H4 (cell line): ENCODE results near the gene RBM15B. TPM values are rescaled to one million over a fixed set of nuclear protein-coding genes. Genes with fewer than 3 reads are reported as not detected.

Experiments used
- total RNA-seq: library from RNA; depleted of rRNA; stranded (reverse); fragments of >200 nt; shearing (Covaris generic); gene quantifications from 2 replicates; pipeline ENCODE4 v1.2.3, GENCODE V29; 2014; rRNA removed

The RBM15B gene
- total RNA-seq, 1 experiment from 2014 or later, result 10.6 TPM

Other genes starting within 250 kb of the RBM15B start
- 135 and 150 TPM in 2 replicates for gene MANF, start 6.0 kb upstream of the RBM15B start, total RNA-seq
- 8.5 and 9.9 TPM in 2 replicates for gene DCAF1, start 108.7 kb downstream of the RBM15B start, total RNA-seq
- gene RAD54L2, start 147.4 kb downstream of the RBM15B start, total RNA-seq, result 4.0 and 5.7 TPM in 2 replicates